GM21576 (cell line): ENCODE measurements around the gene ZNF564.
"Not testable (repeated sequence)": the region's sequence is repeated elsewhere in the genome, so short reads cannot be mapped to it uniquely, and the experiment has no call there.

Source experiments
- ATAC-seq: cut with Tn5 transposase; IDR thresholded peaks from one replicate; pipeline ENCODE4 v1.9.1; 2021; ENCODE audit warnings: mild to moderate bottlenecking, moderate library complexity; ENCODE audit not compliant: unreplicated experiment

Gene ZNF564

GRCh38 chr19:12551060-12551832 is at the start of gene ZNF564:
ZNF564 (minus strand) TSS chr19:12551482; CDS start chr19:12551332, 150 bp downstream.
- peak; percentile 95 for ATAC-seq

DNA sequence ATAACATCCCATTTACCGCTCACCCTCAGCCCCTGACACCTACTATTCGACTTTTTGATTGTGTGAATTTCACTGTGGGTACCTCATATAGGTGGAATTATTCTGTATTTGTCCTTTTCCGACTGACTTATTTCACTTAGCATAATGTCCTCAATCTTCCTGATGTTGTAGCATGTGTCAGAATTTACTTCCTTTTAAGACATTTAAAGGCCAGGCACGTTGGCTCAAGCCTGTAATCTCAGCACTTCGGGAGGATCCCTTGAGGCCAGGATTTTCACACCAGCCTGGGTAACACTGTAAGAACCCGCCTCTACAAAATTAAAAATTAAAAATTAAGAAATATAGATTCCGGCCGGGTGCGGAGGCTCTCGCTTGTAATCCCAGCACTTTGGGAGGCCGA is 46.3 kb upstream of the ZNF564 start:
- ATAC-seq, result no peak

GRCh38 chr19:12596927-12597548 is 45.8 kb upstream of the ZNF564 start:
- no peak for ATAC-seq

- ATAC-seq, result no peak
Measured at GRCh38 chr19:12596485-12596884, 45.2 kb upstream of the ZNF564 start.

- ATAC-seq, result no peak
Measured at GRCh38 chr19:12581100-12581499, 29.8 kb upstream of the ZNF564 start.

DNA sequence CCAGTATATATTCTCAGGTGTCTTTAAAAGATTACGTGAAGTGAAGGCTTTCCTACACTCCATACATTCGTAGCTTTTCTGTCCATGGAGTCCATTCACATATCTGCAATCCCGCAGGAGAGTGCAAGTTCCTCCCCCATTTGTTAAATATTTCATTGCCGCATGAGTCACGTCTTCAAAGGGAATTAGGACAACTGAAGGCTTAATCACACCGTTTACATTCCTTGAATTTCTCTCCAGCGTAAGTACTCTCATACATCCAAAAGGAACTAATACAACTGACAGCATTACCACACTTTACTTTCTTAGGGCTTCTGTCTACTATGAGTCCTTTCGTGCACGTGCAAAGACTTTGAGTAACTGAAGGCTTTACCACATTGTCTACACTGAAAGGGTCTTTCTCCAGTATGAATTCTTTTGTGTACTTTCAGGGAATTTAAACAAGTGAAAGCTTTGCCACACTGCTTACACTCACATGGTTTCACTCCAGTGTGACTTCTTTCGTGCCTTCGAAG is 29.0 kb upstream of the ZNF564 start:
- no peak for ATAC-seq

- ATAC-seq, result no peak
Measured at GRCh38 chr19:12578641-12579040, 27.4 kb upstream of the ZNF564 start.

GRCh38 chr19:12574036-12574435 is 22.8 kb upstream of the ZNF564 start:
- no peak for ATAC-seq

GRCh38 chr19:12567951-12568350 is 16.7 kb upstream of the ZNF564 start:
- no peak for ATAC-seq

DNA sequence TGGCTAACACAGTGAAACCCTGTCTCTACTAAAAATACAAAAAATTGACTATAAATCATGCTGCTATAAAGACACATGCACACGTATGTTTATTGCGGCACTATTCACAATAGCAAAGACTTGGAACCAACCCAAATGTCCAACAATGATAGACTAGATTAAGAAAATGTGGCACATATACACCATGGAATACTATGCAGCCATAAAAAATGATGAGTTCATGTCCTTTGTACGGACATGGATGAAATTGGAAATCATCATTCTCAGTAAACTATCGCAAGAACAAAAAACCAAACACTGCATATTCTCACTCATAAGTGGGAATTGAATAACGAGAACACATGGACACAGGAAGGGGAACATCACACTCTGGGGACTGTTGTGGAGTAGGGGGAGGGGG is 15.1 kb upstream of the ZNF564 start:
- ATAC-seq, result not testable (repeated sequence)

GRCh38 chr19:12564016-12564664 is 12.9 kb upstream of the ZNF564 start:
- ATAC-seq, result no peak

DNA sequence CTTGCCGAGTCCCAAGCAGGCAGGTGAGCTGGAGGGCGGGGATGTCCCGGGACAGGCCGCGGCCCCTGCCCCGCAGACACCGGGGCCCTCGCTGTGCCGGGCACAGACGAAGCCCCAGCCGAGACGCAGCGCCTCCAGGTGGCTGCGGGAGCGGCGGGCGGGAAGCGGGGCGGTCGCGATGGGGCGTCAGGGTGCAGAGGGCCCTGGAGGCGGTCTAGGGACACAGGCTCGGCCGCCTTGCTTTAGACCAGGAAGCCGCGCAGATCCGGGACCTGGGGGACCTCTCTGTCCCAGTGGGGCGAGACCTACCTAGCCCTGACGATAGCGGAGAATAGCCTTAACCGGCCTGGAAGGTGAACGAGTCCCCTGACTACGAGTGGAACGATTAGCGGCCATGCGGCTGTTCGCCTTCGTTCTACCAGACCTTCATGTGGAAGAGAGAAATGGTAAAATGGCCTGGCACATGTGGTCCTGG is 4.2 kb upstream of the ZNF564 start:
- ATAC-seq, result no peak

DNA sequence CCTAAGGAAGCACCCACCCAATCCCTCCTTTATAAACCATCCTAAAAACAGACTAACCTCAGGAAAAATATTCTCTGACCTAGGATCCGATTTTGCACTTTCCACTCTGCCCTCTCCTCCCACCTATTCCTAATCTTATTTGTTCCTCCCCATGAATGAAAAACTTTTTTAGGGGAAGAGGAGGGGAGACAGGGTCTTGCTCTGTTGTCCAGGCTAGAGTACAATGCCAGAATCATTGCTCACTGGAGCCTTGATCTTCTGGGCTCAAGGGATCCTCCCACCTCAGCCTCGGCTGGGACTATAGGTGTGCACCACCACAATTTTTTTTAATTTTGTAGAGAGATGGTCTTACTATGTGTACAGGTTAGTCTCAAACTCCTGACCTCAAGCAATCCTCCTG is 4.4 kb downstream of the ZNF564 start:
- no peak for ATAC-seq

- no peak for ATAC-seq
Measured at GRCh38 chr19:12546068-12546467, 5.2 kb downstream of the ZNF564 start.

DNA sequence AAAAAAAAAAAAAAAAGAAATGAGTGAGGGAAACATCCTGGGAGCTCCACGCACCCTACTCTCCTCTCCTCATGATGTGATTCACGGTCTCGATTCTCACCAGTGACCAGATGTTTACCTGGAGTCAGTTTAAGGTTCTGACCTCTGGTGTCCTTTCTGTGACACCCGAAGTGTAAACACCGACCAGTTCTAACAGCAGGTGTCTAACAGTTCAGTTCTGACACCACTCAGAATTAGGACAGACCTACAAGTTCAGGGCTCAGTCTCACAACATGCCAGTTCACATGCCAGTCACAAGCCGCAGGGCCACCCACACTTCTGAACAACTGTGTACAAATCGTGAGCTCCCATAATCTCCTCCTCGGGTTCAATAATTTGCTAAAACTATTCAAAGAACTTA is 6.0 kb downstream of the ZNF564 start:
- no peak for ATAC-seq

GRCh38 chr19:12544401-12544876 is 6.8 kb downstream of the ZNF564 start:
- ATAC-seq, result no peak

DNA sequence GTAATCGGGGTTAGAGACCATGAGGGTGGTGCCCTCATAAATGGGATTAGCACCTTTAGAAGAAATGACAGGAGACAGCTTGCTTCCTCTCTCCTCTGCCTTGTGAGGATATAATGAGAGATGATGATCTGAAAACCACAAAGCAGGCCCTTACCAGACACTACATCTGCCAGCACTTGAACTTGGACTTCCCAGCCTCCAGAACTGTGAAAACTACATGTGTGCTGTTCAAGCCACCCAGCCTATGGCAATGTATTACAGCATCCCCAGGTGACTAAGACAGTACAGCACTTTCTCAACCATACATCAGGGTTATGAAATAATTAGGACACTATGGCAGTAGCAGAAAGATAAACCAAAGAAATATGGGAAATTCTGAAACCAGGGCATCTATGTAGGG is 7.4 kb downstream of the ZNF564 start:
- ATAC-seq, result no peak

GRCh38 chr19:12527034-12527836 is 24.0 kb downstream of the ZNF564 start:
- no peak for ATAC-seq

GRCh38 chr19:12526542-12526941 is 24.7 kb downstream of the ZNF564 start:
- no peak for ATAC-seq

- ATAC-seq, result no peak
Measured at GRCh38 chr19:12521996-12522395, 29.3 kb downstream of the ZNF564 start.
